HepG2 (cell line): Measurements from ENCODE around the gene AGAP1. TPM values are rescaled to one million over a fixed set of nuclear protein-coding genes. Genes with fewer than 3 reads are reported as not detected.
A peak's percentile ranks its signal among the peaks of the same experiment; 100 is the strongest.

Experiments used
- ATAC-seq: fragments of 200-7000 bp; cut with Tn5 transposase; 3 replicates; pipeline ENCODE4 v1.9.1; 2020; ENCODE audit warnings: mild to moderate bottlenecking, moderate library complexity
- BruUV-seq: library from RNA; stranded (reverse); fragments of 400-500 nt; replicated peaks from 2 replicates; lab custom pipeline; 2021; lab: Mats Ljungman, UMichigan
- CTCF ChIA-PET: fragments of 300-600 bp; formaldehyde crosslinking; extraction: SDS; loops from one replicate; lab custom pipeline; 2021; ENCODE audit warnings: low total read pairs, inconsistent platforms, low intra/inter-chr PET ratio; lab: Yijun Ruan, JAX
- POLR2A ChIA-PET: fragments of 350-600 bp; sonication (Branson Sonifier 250); formaldehyde crosslinking; loops from one replicate; lab custom pipeline; 2020; ENCODE audit warnings: antibody characterized with exemption, inconsistent platforms; lab: Yijun Ruan, JAX
- DNase-seq: peaks from one replicate; pipeline ENCODE4 v3.0.0-alpha.2; 2015; ENCODE audit warnings: low spot score
- FAIRE-seq: peaks from 3 replicates; lab custom pipeline; 2011; peaks lifted over from hg19 to GRCh38; lab: Jason Lieb, UNC
- H2AFZ ChIP-seq: one replicate; pipeline ENCODE4 v1.6.1; 2011; ENCODE audit warnings: low read length, inconsistent platforms
- H3K27ac ChIP-seq: fragments of 300-600 bp; 3 replicates; pipeline ENCODE4 v1.8.0; 2011; ENCODE audit warnings: mixed run types, mild to moderate bottlenecking, mixed read lengths, low read length, inconsistent platforms; ENCODE audit not compliant: insufficient read depth; ENCODE audit errors: extremely low read length
- H3K27me3 ChIP-seq, 2 experiments: fragments of 200-600 bp in 1 of 2; 2 replicates in 1 of 2; 3 replicates in 1 of 2; pipeline versions ENCODE4 v1.6.0 to v1.8.0; 2011; ENCODE audit warnings: low read length in 2 of 2, mild to moderate bottlenecking in 2 of 2, moderate library complexity in 2 of 2, inconsistent platforms in 1 of 2; ENCODE audit not compliant: insufficient read depth in 2 of 2, control insufficient read depth in 1 of 2
- H3K36me3 ChIP-seq, 2 experiments: fragments of 200-600 bp in 1 of 2; replicated peaks in 1 of 2; 2 replicates in 1 of 2; 3 replicates in 1 of 2; pipeline versions ENCODE4 v1.5.1 to v1.8.0; 2011; ENCODE audit warnings: low read length in 2 of 2, inconsistent platforms in 1 of 2; ENCODE audit not compliant: insufficient read depth in 2 of 2, control insufficient read depth in 1 of 2
- H3K4me1 ChIP-seq: 2 replicates; pipeline ENCODE4 v1.5.1; 2012; ENCODE audit warnings: low read length, inconsistent platforms; ENCODE audit not compliant: insufficient read depth
- H3K4me2 ChIP-seq: 2 replicates; pipeline ENCODE4 v1.6.0; 2011; ENCODE audit warnings: low read depth, low read length, inconsistent platforms
- H3K4me3 ChIP-seq, 3 experiments: fragments of 200-600 bp in 1 of 3; sonication (generic), shearing (Covaris generic) in 1 of 3; replicated peaks in 1 of 3; 2 replicates each; pipeline ENCODE4 v1.5.1; 2011 to 2016; ENCODE audit warnings: low read length in 3 of 3, inconsistent platforms in 2 of 3, low read depth in 2 of 3, mild to moderate bottlenecking in 2 of 3, control low read depth in 1 of 3, mixed read lengths in 1 of 3; ENCODE audit not compliant: insufficient read depth in 1 of 3
- H3K79me2 ChIP-seq: one replicate; pipeline ENCODE4 v1.6.1; 2011; ENCODE audit warnings: low read length, inconsistent platforms; ENCODE audit not compliant: insufficient read depth
- H3K9ac ChIP-seq: 2 replicates; pipeline ENCODE4 v1.6.0; 2011; ENCODE audit warnings: mild to moderate bottlenecking, low read depth, low read length, inconsistent platforms; ENCODE audit not compliant: insufficient read depth
- H3K9me3 ChIP-seq: 2 replicates; pipeline ENCODE4 v1.5.1; 2012; ENCODE audit warnings: mild to moderate bottlenecking, low read length
- H4K20me1 ChIP-seq: 2 replicates; pipeline ENCODE4 v1.6.0; 2011; ENCODE audit warnings: inconsistent platforms, mild to moderate bottlenecking, low read length, moderate library complexity; ENCODE audit not compliant: insufficient read depth
- GATAD2A ChIP-seq: IDR thresholded peaks from 2 replicates; pipeline ENCODE4 v1.6.1; 2016
- RAD21 ChIP-seq: fragments of 450-650 bp; formaldehyde crosslinking; IDR thresholded peaks from 2 replicates; pipeline ENCODE4 v1.5.0; 2020; ENCODE audit warnings: mild to moderate bottlenecking
- STAG1 ChIP-seq: sonication (generic); formaldehyde crosslinking; IDR thresholded peaks from 2 replicates; pipeline ENCODE4 v1.4.0; 2020; ENCODE audit warnings: missing genetic modification reagents
- XRCC5 ChIP-seq: fragments of 200-400 bp; formaldehyde crosslinking; optimal IDR thresholded peaks from 2 replicates; pipeline ENCODE3; 2017; ENCODE audit warnings: mild to moderate bottlenecking, low read length
- ZNF343 ChIP-seq: sonication (generic); formaldehyde crosslinking; IDR thresholded peaks from 2 replicates; pipeline ENCODE4 v1.4.0; 2020; ENCODE audit warnings: mild to moderate bottlenecking, missing genetic modification reagents
- WGBS: methylation state at CpG from one replicate; pipeline ENCODE4 v1.1.6; 2017; ENCODE audit warnings: low lambda C conversion rate; 5-methylcytosine and 5-hydroxymethylcytosine counted together
- in situ Hi-C: cut with HindIII; loops from 2 replicates; pipeline ENCODE4 v1.10.0; 2017; ENCODE audit warnings: low pct_unique_long_range_greater_than_20kb; ENCODE audit not compliant: extremely low pct_ligation_motif_present
- intact Hi-C: fragments of 100-400 bp; cut with micrococcal nuclease; formaldehyde crosslinking; loops from one replicate; pipeline ENCODE4 v1.10.0; 2022; ENCODE audit not compliant: unreplicated experiment
- polyA plus RNA-seq, 8 experiments: library from polyadenylated mRNA; depleted of rRNA in 3 of 8; stranded (reverse) in 7 of 8; unstranded in 1 of 8; fragments of >200 nt; fragmentation: Illumina TruSeq in 4 of 8; extraction: Trizol in 4 of 8; gene quantifications; 2 replicates each; pipeline versions ENCODE4 v1.2.1 to v1.2.3, GENCODE V29; 2011 to 2016; ENCODE audit warnings: low read depth in 4 of 8, missing spikeins in 1 of 8, mixed read lengths in 1 of 8; ENCODE audit not compliant: insufficient read depth in 1 of 8
- total RNA-seq, 5 experiments: library from RNA; depleted of rRNA; stranded (reverse); fragments of >200 nt; fragmentation: Illumina TruSeq; extraction: Trizol; gene quantifications; 2 replicates each; pipeline ENCODE4 v1.2.3, GENCODE V29; 2016; ENCODE audit warnings: low read depth in 1 of 5
- TF ChIP-seq, protein P1 (sequence below): sonication (generic); formaldehyde crosslinking; IDR thresholded peaks from 2 replicates; pipeline ENCODE4 v1.4.0; 2020; ENCODE audit warnings: missing genetic modification reagents
- TF ChIP-seq, protein P2 (sequence below): sonication (generic); IDR thresholded peaks from 2 replicates; pipeline ENCODE4 v1.6.1; 2016; ENCODE audit warnings: low read depth, borderline replicate concordance
- TF ChIP-seq, protein P3 (sequence below): sonication (generic); formaldehyde crosslinking; IDR thresholded peaks from 2 replicates; pipeline ENCODE4 v1.5.0; 2020; ENCODE audit warnings: mild to moderate bottlenecking, missing genetic modification reagents, moderate library complexity

Gene AGAP1
- total and polyA plus RNA-seq, 2 of the 13 experiments (the other 11 are each of a cell fraction or from before 2014, with no cell fraction given), result 21.2 to 32.7 TPM

DNA sequence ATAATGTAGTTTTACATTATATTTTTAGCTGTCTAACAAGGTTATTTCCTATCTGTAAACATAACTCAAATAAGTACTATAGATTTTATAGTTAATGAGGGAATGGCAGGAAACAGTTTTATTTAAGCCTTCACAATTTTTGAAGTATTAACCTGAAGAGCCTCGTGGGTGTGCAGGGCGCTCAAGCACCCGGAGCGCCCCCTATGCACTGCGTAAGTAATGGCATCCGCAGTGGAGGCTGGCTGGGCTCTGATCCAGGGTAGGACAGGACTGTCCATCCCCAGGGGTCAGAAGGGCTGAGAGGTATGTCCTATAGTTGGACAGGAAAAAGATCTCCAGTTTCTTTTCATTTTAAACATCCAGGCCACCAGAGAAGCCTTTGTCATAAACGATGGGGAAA is 682.6 kb downstream of the AGAP1 start:
- Histone ChIP-seq H3K4me3 (no peak overlapping the region), H3K4me1 (0 out of 2 replicates have a peak, but pooled peaks cover 9% of the 10 kb centered on the region), H3K27ac (no peak overlapping the region), H3K79me2 (no peaks in the 10 kb centered on the region), H3K9ac (no peak overlapping the region), H3K4me2 (no peak overlapping the region), H2AFZ (no peak overlapping the region), H3K36me3 (no peaks in the 10 kb centered on the region), H3K27me3 (peaks cover 19 to 74% of the 10 kb centered on the region in 2 experiments), H3K9me3 (no peaks in the 10 kb centered on the region), H4K20me1 (peaks cover 3% of the 10 kb centered on the region; the same call in 1 of the 2 replicates)
- peak; percentile 64 for DNase-seq
- peak; percentile 71 for ATAC-seq
- peak; percentile 52 for FAIRE-seq
- TF ChIP-seq GATAD2A (CRISPR knock-in tag), result peak; percentile 29; the same call in 1 of the 2 replicates
- no peak for TF ChIP-seq ZNF343
- TF ChIP-seq, protein P1, sequence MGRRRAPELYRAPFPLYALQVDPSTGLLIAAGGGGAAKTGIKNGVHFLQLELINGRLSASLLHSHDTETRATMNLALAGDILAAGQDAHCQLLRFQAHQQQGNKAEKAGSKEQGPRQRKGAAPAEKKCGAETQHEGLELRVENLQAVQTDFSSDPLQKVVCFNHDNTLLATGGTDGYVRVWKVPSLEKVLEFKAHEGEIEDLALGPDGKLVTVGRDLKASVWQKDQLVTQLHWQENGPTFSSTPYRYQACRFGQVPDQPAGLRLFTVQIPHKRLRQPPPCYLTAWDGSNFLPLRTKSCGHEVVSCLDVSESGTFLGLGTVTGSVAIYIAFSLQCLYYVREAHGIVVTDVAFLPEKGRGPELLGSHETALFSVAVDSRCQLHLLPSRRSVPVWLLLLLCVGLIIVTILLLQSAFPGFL (CRISPR knock-in tag), result no peak
- TF ChIP-seq XRCC5, result peak; percentile 96
- TF ChIP-seq, protein P2, sequence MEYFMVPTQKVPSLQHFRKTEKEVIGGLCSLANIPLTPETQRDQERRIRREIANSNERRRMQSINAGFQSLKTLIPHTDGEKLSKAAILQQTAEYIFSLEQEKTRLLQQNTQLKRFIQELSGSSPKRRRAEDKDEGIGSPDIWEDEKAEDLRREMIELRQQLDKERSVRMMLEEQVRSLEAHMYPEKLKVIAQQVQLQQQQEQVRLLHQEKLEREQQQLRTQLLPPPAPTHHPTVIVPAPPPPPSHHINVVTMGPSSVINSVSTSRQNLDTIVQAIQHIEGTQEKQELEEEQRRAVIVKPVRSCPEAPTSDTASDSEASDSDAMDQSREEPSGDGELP, result no peak
- TF ChIP-seq RAD21 (CRISPR knock-in tag), result 0 out of 2 replicates have a peak, but pooled peaks have one; percentile 25
- TF ChIP-seq, protein P3, sequence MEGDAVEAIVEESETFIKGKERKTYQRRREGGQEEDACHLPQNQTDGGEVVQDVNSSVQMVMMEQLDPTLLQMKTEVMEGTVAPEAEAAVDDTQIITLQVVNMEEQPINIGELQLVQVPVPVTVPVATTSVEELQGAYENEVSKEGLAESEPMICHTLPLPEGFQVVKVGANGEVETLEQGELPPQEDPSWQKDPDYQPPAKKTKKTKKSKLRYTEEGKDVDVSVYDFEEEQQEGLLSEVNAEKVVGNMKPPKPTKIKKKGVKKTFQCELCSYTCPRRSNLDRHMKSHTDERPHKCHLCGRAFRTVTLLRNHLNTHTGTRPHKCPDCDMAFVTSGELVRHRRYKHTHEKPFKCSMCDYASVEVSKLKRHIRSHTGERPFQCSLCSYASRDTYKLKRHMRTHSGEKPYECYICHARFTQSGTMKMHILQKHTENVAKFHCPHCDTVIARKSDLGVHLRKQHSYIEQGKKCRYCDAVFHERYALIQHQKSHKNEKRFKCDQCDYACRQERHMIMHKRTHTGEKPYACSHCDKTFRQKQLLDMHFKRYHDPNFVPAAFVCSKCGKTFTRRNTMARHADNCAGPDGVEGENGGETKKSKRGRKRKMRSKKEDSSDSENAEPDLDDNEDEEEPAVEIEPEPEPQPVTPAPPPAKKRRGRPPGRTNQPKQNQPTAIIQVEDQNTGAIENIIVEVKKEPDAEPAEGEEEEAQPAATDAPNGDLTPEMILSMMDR (CRISPR knock-in tag), result peak; percentile 79
- peak; percentile 61 for TF ChIP-seq STAG1 (CRISPR knock-in tag)
- 1% methylated on average over 7 of the region's 7 CpGs for WGBS
- intact Hi-C loops (no loop called here), in situ Hi-C loops (loop anchor here (5.0 kb wide), 1 partner anchor 399 kb away; no protein-coding TSS in a partner anchor)
- POLR2A ChIA-PET, result no interaction called here
- BruUV-seq, result no TSS peak
- CTCF ChIA-PET, result interaction anchor here (2.1 kb wide), 1 partner anchor 397 kb away, joined by 15 read pairs; no protein-coding TSS in a partner anchor
